BJ (cell line): Measurements from ENCODE around the gene ESRRB. TPM values are rescaled to one million over a fixed set of nuclear protein-coding genes. Genes with fewer than 3 reads are reported as not detected.

Experiments used
- CTCF ChIA-PET: fragments of 350-600 bp; formaldehyde crosslinking; extraction: SDS; loops from one replicate; lab custom pipeline; 2021; ENCODE audit warnings: antibody characterized with exemption, inconsistent platforms; lab: Yijun Ruan, JAX
- POLR2A ChIA-PET: fragments of 300-600 bp; sonication (Branson Sonifier 250); formaldehyde crosslinking; extraction: SDS; loops from one replicate; lab custom pipeline; 2021; ENCODE audit warnings: antibody characterized with exemption; lab: Charles Lee
- DNase-seq: peaks from one replicate; pipeline ENCODE4 v3.0.0-alpha.2; 2011; ENCODE audit warnings: low read depth
- H3K27me3 ChIP-seq: 2 replicates; pipeline ENCODE4 v1.6.0; 2011; ENCODE audit warnings: low read length; ENCODE audit not compliant: control insufficient read depth, insufficient read depth
- H3K36me3 ChIP-seq: 2 replicates; pipeline ENCODE4 v1.5.1; 2011; ENCODE audit warnings: low read length; ENCODE audit not compliant: control insufficient read depth, insufficient read depth
- H3K4me3 ChIP-seq: 2 replicates; pipeline ENCODE4 v1.5.1; 2011; ENCODE audit warnings: low read depth, mild to moderate bottlenecking, control low read depth, low read length
- polyA plus RNA-seq: library from polyadenylated mRNA; depleted of rRNA; stranded (reverse); fragments of >200 nt; gene quantifications from 2 replicates; pipeline ENCODE4 v1.2.3, GENCODE V29; 2011
- TF ChIP-seq, protein P1 (sequence below): IDR thresholded peaks from 2 replicates; pipeline ENCODE4 v1.5.1; 2011; ENCODE audit warnings: low read depth, mild to moderate bottlenecking, control low read depth, inconsistent platforms, low read length, moderate library complexity; ENCODE audit not compliant: insufficient read depth

ESRRB gene
- polyA plus RNA-seq, 1 experiment, result not detected

DNA sequence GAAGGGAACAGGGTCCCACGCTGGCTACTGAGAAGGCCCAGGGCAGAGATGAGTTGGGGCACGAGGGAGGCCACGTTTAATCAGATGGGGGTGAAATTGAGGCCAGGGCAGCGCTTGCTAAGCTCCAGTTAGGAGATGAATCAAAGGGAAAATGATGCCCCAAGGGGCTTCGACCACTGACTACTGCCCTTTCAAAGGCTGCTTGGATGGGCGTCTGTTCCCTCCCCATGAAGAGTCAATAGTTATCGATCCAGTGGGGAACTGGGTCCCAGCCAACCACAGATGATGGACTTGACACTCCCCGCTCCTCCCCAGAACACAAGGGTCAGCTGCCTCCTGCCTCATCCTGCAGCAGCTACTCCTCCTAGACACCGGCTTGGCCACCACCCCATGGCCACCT is 55.6 kb downstream of the ESRRB start:
- H3K36me3 ChIP-seq, result no peaks in the 10 kb centered on the region
- 0 out of 2 replicates have a peak, but pooled peaks cover 2% of the 10 kb centered on the region for H3K27me3 ChIP-seq
- H3K4me3 ChIP-seq, result no peak overlapping the region
- CTCF ChIA-PET, result interaction anchor here (1.1 kb wide), 1 partner anchor 44 kb away, joined by 3 read pairs; no protein-coding TSS in a partner anchor
- TF ChIP-seq, protein P1, sequence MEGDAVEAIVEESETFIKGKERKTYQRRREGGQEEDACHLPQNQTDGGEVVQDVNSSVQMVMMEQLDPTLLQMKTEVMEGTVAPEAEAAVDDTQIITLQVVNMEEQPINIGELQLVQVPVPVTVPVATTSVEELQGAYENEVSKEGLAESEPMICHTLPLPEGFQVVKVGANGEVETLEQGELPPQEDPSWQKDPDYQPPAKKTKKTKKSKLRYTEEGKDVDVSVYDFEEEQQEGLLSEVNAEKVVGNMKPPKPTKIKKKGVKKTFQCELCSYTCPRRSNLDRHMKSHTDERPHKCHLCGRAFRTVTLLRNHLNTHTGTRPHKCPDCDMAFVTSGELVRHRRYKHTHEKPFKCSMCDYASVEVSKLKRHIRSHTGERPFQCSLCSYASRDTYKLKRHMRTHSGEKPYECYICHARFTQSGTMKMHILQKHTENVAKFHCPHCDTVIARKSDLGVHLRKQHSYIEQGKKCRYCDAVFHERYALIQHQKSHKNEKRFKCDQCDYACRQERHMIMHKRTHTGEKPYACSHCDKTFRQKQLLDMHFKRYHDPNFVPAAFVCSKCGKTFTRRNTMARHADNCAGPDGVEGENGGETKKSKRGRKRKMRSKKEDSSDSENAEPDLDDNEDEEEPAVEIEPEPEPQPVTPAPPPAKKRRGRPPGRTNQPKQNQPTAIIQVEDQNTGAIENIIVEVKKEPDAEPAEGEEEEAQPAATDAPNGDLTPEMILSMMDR, result no peak
- POLR2A ChIA-PET, result no interaction called here
- DNase-seq, result no peak

DNA sequence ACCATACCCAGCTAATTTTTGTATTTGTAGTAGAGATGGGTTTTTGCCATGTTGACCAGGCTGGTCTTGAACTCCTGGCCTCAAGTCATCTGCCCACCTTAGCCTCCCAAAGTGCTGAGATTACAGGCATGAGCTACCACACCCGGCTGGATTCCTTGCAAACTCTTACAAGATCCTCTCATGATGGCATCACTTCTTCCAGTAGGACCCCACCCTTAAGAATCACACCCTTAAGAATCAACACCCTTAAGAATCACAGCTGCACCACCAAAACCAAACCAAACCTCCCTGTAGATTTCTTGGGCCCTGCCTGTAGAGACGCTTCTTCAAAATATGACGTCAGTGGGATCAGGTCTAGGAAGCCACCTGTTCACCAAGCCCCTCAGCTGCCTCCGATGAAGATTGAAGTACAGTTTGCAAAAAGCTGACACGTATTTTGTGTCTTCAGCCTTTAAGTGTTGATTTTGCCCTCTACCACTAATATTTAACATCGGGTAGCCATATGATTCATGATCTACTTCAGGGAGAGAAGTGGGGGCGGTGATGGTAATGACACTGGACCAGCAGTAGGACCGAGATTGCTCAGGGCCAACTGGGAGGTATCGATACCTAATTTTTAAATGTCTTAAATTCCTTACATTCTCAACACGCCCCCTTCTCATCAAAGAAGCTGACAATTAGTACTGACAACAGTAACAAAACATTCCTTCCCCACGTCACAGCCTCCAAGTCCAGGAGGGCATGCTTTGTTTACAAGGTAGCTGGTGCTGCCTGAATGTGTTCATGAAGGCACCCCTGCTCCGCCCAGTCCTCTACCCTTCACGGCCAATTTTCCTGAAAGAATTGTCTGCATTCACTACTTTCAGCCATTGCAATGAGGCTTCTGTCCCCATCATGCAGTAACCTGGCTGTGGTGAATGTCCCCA is 57.2 kb downstream of the ESRRB start:
- no peak for DNase-seq
- TF ChIP-seq, protein P1, result no peak
- POLR2A ChIA-PET, result no interaction called here
- H3K36me3 ChIP-seq, result no peaks in the 10 kb centered on the region
- H3K4me3 ChIP-seq, result no peak overlapping the region
- H3K27me3 ChIP-seq, result no peaks in the 10 kb centered on the region
- CTCF ChIA-PET, result no interaction called here

DNA sequence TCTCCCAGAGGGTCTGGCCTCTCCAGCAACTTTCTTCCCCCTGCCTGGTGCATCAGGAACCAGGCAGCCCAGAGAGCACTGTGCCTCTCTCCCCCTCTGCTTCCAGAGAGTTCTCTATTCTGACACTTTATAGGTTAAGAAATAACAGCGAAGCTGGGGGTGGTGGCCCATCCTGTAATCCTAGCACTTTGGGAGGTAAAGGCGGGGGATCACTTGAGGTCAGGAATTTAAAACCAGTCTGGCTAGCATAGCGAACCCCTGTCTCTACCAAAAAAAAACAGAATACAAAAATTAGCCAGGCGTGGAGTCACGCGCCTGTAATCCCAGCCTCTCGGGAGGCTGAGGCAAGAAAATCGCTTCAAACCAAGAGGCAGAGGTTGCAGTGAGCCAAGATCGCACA is 58.3 kb downstream of the ESRRB start:
- Histone ChIP-seq H3K27me3 (no peaks in the 10 kb centered on the region), H3K4me3 (no peak overlapping the region), H3K36me3 (no peaks in the 10 kb centered on the region)
- ChIA-PET POLR2A (interaction anchor here (0.6 kb wide), 1 partner anchor 9 kb away, joined by 8 read pairs; no protein-coding TSS in a partner anchor), CTCF (no interaction called here)
- DNase-seq, result no peak
- TF ChIP-seq, protein P1, result no peak

DNA sequence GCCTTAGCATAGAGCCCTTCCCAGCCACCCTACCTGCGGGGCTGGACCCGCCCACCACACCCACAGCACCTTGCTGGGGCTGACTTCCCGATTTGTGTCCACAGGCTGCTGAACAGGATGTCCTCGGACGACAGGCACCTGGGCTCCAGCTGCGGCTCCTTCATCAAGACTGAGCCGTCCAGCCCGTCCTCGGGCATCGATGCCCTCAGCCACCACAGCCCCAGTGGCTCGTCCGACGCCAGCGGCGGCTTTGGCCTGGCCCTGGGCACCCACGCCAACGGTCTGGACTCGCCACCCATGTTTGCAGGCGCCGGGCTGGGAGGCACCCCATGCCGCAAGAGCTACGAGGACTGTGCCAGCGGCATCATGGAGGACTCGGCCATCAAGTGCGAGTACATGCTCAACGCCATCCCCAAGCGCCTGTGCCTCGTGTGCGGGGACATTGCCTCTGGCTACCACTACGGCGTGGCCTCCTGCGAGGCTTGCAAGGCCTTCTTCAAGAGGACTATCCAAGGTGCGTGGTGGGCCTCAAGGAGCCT is 63.4 kb downstream of the ESRRB start:
- Histone ChIP-seq H3K4me3 (no peak overlapping the region), H3K27me3 (no peaks in the 10 kb centered on the region), H3K36me3 (no peaks in the 10 kb centered on the region)
- ChIA-PET CTCF (no interaction called here), POLR2A (no interaction called here)
- TF ChIP-seq, protein P1, result no peak
- no peak for DNase-seq

DNA sequence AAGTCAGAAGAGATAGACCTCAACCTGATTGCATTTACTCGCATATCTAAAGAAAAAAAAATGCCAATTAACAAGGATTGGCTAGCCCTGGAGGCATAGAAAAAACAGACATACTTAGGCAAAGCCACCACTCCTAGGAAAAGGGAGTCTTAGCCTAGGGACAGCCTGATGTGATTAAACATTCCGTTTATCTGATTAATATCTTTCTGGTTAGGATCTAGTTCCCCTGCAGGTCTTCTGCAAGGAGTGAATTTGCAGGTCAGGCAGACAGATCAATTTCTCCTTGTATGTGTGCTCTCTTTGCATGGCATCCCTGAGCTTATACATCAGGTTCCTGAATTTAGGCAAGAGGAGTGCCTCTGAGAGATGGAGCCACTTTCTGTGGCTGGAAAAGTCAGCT is 70.5 kb downstream of the ESRRB start:
- no peaks in the 10 kb centered on the region for H3K36me3 ChIP-seq
- ChIA-PET POLR2A (no interaction called here), CTCF (interaction anchor here (0.7 kb wide), 1 partner anchor 21 kb away, joined by 3 read pairs; no protein-coding TSS in a partner anchor)
- DNase-seq, result no peak
- TF ChIP-seq, protein P1, result no peak
- H3K4me3 ChIP-seq, result no peak overlapping the region
- H3K27me3 ChIP-seq, result peaks cover 1% of the 10 kb centered on the region; the same call in 1 of the 2 replicates
